IPS-18c (cell line): ENCODE measurements around the gene ABCC1.

ENCODE experiments used
- H3K4me3 ChIP-seq: 2 replicates; pipeline ENCODE4 v1.7.0; 2013; ENCODE audit warnings: low read depth, mild to moderate bottlenecking, low read length, moderate library complexity; ENCODE audit not compliant: insufficient read depth
- H3K9me3 ChIP-seq: one replicate; pipeline ENCODE4 v1.6.1; 2013; ENCODE audit warnings: mild to moderate bottlenecking, low read length, moderate library complexity; ENCODE audit not compliant: control insufficient read depth, insufficient read depth

Gene ABCC1

DNA sequence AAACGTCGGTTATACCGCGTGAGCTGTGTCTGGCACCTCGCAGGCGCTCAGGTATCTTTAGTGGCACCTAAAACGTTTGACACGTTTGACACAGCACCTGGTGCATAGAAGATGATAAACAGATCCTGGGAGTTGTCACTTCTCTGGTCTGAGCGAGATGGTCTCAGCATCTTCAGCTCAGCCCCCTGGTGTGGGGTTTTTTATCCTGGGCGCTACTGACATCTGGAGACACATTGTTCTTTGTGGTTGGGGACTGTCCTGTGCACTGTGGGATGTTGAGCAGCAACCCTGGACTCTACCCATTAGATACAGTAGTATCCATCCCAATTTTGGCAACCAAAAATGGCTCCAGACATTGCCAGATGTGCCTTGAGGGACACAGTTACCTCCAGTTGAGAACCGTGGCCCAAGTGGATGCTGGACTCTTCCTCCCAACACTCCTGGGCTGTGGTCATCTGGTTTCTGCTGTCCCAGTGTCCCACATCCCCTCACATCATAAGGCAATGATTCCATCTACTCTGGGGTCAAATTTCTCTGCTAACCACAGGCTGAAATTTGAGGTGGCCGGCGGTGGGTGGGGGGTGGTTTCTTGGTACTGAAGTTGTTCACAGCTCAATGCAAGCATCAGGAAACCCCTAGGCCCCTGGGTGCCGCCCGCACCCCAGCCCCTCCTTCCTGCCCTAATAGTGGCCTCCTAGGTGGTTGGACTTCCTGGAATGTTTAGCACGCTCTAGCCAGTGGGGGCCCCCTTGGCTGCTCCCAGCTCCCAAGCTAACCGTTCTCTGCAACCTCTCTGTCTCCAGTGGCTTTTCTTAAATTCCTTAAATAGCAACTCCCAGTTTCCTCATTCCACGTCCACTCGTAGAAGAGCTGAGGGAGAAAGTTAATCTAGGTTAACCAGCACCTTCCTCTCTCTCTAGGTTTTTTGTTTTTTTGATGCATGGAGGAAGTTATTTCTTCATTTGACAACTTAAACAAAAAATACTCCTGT, 124.8 kb downstream of the ABCC1 start:
- no peak overlapping the region for H3K4me3 ChIP-seq
- peaks cover 2% of the 10 kb centered on the region for H3K9me3 ChIP-seq

DNA sequence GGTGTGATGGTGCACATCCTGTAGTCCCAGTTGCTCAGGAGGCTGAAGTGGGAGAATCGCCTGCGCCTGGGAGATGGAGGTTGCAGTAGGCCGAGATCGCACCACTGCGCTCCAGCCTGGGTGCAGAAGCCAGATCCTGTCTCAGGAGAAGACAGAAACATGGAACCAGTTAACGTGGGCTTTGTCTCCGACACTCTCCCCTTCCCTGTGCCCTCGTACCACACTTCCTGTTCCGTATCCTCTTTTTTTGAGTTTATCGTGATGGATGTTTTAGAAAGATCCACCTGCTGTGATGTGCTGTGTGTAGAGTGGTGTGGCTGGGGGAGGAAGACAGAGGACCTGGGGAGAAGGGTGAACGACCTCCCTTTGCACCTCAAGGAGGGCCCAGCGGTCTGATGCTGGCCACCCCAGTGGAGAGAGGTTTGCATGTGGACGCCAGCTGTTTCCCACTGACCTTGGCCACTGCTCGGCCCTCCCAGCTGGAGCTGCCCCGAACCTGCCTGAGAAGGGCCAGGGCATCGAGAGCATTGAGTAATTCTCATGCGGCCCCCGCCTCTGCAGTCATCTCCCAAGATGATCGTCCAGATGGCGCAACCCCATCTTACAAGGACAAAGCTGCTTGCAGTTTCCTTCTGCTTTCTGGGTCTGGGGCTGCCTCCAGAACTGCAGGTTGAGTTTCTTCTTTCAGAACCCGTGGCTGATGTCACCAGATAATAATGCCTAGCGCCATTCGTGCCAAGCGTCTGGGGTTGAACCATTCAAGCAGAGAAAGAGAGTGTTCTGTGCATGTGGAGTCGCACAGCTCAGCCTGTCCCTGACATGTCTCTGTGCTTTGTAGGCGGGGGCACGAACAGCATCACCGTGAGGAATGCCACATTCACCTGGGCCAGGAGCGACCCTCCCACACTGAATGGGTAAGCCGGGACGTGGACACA, 126.3 kb downstream of the ABCC1 start:
- peaks cover 2% of the 10 kb centered on the region for H3K9me3 ChIP-seq
- H3K4me3 ChIP-seq = no peak overlapping the region

GRCh38 chr16:16076423-16076813, 127.0 kb downstream of the ABCC1 start:
- Histone ChIP-seq H3K9me3 (peaks cover 2% of the 10 kb centered on the region), H3K4me3 (no peak overlapping the region)

GRCh38 chr16:16080465-16081065, 131.1 kb downstream of the ABCC1 start:
- H3K4me3 ChIP-seq = no peak overlapping the region
- H3K9me3 ChIP-seq = peaks cover 2% of the 10 kb centered on the region

GRCh38 chr16:16081141-16081540, 131.7 kb downstream of the ABCC1 start:
- peaks cover 2% of the 10 kb centered on the region for H3K9me3 ChIP-seq
- H3K4me3 ChIP-seq = no peak overlapping the region

GRCh38 chr16:16082255-16082654, 132.8 kb downstream of the ABCC1 start:
- H3K9me3 ChIP-seq = peaks cover 2% of the 10 kb centered on the region
- H3K4me3 ChIP-seq = no peak overlapping the region

GRCh38 chr16:16083421-16084156, 134.2 kb downstream of the ABCC1 start:
- no peak overlapping the region for H3K4me3 ChIP-seq

GRCh38 chr16:16084874-16085273, 135.5 kb downstream of the ABCC1 start:
- Histone ChIP-seq H3K4me3 (no peak overlapping the region), H3K9me3 (peaks cover 2% of the 10 kb centered on the region)

More at GRCh38 chr16:16083421-16084156, 134.2 kb downstream of the ABCC1 start:
- H3K9me3 ChIP-seq = peaks cover 2% of the 10 kb centered on the region

GRCh38 chr16:16086653-16087446, 137.4 kb downstream of the ABCC1 start:
- Histone ChIP-seq H3K9me3 (peaks cover 2% of the 10 kb centered on the region), H3K4me3 (no peak overlapping the region)

- Histone ChIP-seq H3K4me3 (no peak overlapping the region), H3K9me3 (no peaks in the 10 kb centered on the region)
Observed at GRCh38 chr16:16090238-16090637, 140.8 kb downstream of the ABCC1 start.

GRCh38 chr16:16092925-16093627, 143.7 kb downstream of the ABCC1 start:
- no peaks in the 10 kb centered on the region for H3K9me3 ChIP-seq
- no peak overlapping the region for H3K4me3 ChIP-seq

DNA sequence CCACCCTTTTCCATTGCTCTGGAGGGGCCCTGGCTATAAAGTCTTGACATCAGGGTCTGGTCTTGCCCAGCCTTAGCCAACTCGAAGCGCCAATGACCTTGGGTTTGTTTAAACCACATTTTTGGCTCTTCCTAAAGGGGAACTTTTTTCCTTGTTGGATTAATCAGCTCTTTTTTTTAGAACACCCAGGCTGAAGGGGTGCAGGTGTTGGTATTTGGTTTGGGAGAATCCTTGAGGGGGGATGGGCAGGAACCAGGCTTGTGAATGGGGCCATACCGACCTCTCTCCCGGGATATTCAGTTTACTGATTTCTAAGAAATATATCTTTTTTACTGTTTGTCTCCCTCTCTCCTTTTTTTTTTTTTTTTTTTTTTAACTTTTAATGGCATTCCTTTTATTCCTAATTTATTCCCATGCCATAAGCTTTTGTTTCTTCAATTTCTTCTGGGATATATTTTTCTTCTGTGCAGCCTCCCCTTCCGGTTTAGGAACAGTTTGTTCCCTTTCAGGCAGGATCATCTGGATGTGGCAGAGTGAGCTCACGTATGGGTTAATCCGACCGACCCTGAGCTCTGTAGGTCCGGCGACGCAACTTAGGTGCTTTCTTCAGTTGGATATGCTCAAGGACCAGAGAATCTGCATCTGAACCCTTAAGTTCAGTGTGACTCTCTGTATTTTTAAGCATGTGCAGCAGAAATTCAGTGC, 144.4 kb downstream of the ABCC1 start:
- Histone ChIP-seq H3K4me3 (no peak overlapping the region), H3K9me3 (no peaks in the 10 kb centered on the region)

GRCh38 chr16:16095646-16096045, 146.2 kb downstream of the ABCC1 start:
- H3K9me3 ChIP-seq = no peaks in the 10 kb centered on the region
- no peak overlapping the region for H3K4me3 ChIP-seq

- no peaks in the 10 kb centered on the region for H3K9me3 ChIP-seq
- no peak overlapping the region for H3K4me3 ChIP-seq
Observed at GRCh38 chr16:16096121-16096857, 146.9 kb downstream of the ABCC1 start.
